HepG2 (cell line): Measurements from ENCODE around the gene C1orf116. TPM values are rescaled to one million over a fixed set of nuclear protein-coding genes. Genes with fewer than 3 reads are reported as not detected.

Source experiments
- DMAP1 ChIP-seq: IDR thresholded peaks from 2 replicates; pipeline ENCODE4 v1.6.1; 2016
- DNMT3B ChIP-seq: conservative IDR thresholded peaks from 2 replicates; pipeline ENCODE4 v1.6.1; 2016; ENCODE audit warnings: missing biosample characterization, control low read depth
- FOXO1 ChIP-seq: sonication (generic); formaldehyde crosslinking; IDR thresholded peaks from 2 replicates; pipeline ENCODE4 v1.4.0; 2020; ENCODE audit warnings: missing genetic modification reagents
- GFI1 ChIP-seq: sonication (generic); formaldehyde crosslinking; IDR thresholded peaks from 2 replicates; pipeline ENCODE4 v1.5.0; 2020; ENCODE audit warnings: missing genetic modification reagents, mild to moderate bottlenecking, borderline replicate concordance
- HMGA1 ChIP-seq: sonication (generic); formaldehyde crosslinking; conservative IDR thresholded peaks from 2 replicates; pipeline ENCODE4 v1.4.0; 2020; ENCODE audit warnings: missing genetic modification reagents
- KLF15 ChIP-seq: sonication (generic); formaldehyde crosslinking; IDR thresholded peaks from 2 replicates; pipeline ENCODE4 v1.8.1; 2023; ENCODE audit warnings: borderline replicate concordance, mild to moderate bottlenecking, inconsistent platforms, missing genetic modification reagents, mixed read lengths
- KMT2A ChIP-seq: sonication (generic); formaldehyde crosslinking; IDR thresholded peaks from 2 replicates; pipeline ENCODE4 v1.4.0; 2020; ENCODE audit warnings: missing genetic modification reagents
- MTF2 ChIP-seq: sonication (generic); formaldehyde crosslinking; IDR thresholded peaks from 2 replicates; pipeline ENCODE4 v1.5.0; 2020; ENCODE audit warnings: missing genetic modification reagents, borderline replicate concordance
- MXI1 ChIP-seq: IDR thresholded peaks from 3 replicates; pipeline ENCODE4 v1.6.1; 2012; ENCODE audit warnings: low read depth, low read length, inconsistent platforms, borderline replicate concordance
- NFYC ChIP-seq: IDR thresholded peaks from 2 replicates; pipeline ENCODE4 v1.6.1; 2016; ENCODE audit warnings: missing genetic modification reagents, missing compliant biosample characterization
- POGZ ChIP-seq: sonication (generic); formaldehyde crosslinking; IDR thresholded peaks from 2 replicates; pipeline ENCODE4 v1.4.0; 2020; ENCODE audit warnings: mild to moderate bottlenecking, missing genetic modification reagents
- SALL2 ChIP-seq: sonication (generic); formaldehyde crosslinking; IDR thresholded peaks from 2 replicates; pipeline ENCODE4 v1.8.1; 2023; ENCODE audit warnings: mild to moderate bottlenecking, missing genetic modification reagents, inconsistent platforms
- SMAD3 ChIP-seq: sonication (generic); formaldehyde crosslinking; IDR thresholded peaks from 2 replicates; pipeline ENCODE4 v1.4.0; 2020; ENCODE audit warnings: missing genetic modification reagents
- SP2 ChIP-seq: sonication (generic); formaldehyde crosslinking; IDR thresholded peaks from 2 replicates; pipeline ENCODE4 v1.5.1; 2020; ENCODE audit warnings: mild to moderate bottlenecking, missing genetic modification reagents
- TGIF2 ChIP-seq: IDR thresholded peaks from 2 replicates; pipeline ENCODE4 v1.6.1; 2016; ENCODE audit warnings: control low read depth, missing compliant biosample characterization
- THAP11 ChIP-seq: IDR thresholded peaks from 2 replicates; pipeline ENCODE4 v1.6.1; 2016; ENCODE audit warnings: missing biosample characterization, missing genetic modification reagents
- ZFY ChIP-seq: sonication (generic); formaldehyde crosslinking; IDR thresholded peaks from 2 replicates; pipeline ENCODE4 v1.4.0; 2020; ENCODE audit warnings: missing genetic modification reagents
- ZNF101 ChIP-seq: sonication (generic); formaldehyde crosslinking; IDR thresholded peaks from 2 replicates; pipeline ENCODE4 v1.4.0; 2020; ENCODE audit warnings: mild to moderate bottlenecking, low read depth, missing genetic modification reagents, borderline replicate concordance
- ZNF136 ChIP-seq: sonication (generic); formaldehyde crosslinking; IDR thresholded peaks from 2 replicates; pipeline ENCODE4 v1.8.1; 2022; ENCODE audit warnings: low read depth, mild to moderate bottlenecking, moderate library complexity, missing genetic modification reagents
- ZNF614 ChIP-seq: IDR thresholded peaks from 2 replicates; pipeline ENCODE4 v1.6.1; 2018; ENCODE audit warnings: missing biosample characterization, missing genetic modification reagents, inconsistent platforms, borderline replicate concordance
- ZNF768 ChIP-seq: sonication (generic); formaldehyde crosslinking; IDR thresholded peaks from 2 replicates; pipeline ENCODE4 v1.4.0; 2020; ENCODE audit warnings: missing genetic modification reagents
- ZNF782 ChIP-seq: sonication (generic); formaldehyde crosslinking; IDR thresholded peaks from 2 replicates; pipeline ENCODE4 v1.4.0; 2020; ENCODE audit warnings: missing genetic modification reagents, mild to moderate bottlenecking, borderline replicate concordance
- polyA plus RNA-seq, 8 experiments: library from polyadenylated mRNA; depleted of rRNA in 3 of 8; stranded (reverse) in 7 of 8; unstranded in 1 of 8; fragments of >200 nt; fragmentation: Illumina TruSeq in 4 of 8; extraction: Trizol in 4 of 8; gene quantifications; 2 replicates each; pipeline versions ENCODE4 v1.2.1 to v1.2.3, GENCODE V29; 2011 to 2016; ENCODE audit warnings: low read depth in 4 of 8, missing spikeins in 1 of 8, mixed read lengths in 1 of 8; ENCODE audit not compliant: insufficient read depth in 1 of 8
- total RNA-seq, 5 experiments: library from RNA; depleted of rRNA; stranded (reverse); fragments of >200 nt; fragmentation: Illumina TruSeq; extraction: Trizol; gene quantifications; 2 replicates each; pipeline ENCODE4 v1.2.3, GENCODE V29; 2016; ENCODE audit warnings: low read depth in 1 of 5
- TF ChIP-seq, protein P1 (sequence below): sonication (generic); formaldehyde crosslinking; IDR thresholded peaks from 2 replicates; pipeline ENCODE4 v1.4.0; 2020; ENCODE audit warnings: missing genetic modification reagents
- TF ChIP-seq, protein P2 (sequence below): sonication (generic); formaldehyde crosslinking; IDR thresholded peaks from 2 replicates; pipeline ENCODE4 v1.5.0; 2020; ENCODE audit warnings: missing genetic modification reagents, mild to moderate bottlenecking, borderline replicate concordance
- TF ChIP-seq, protein P3 (sequence below): sonication (generic); formaldehyde crosslinking; IDR thresholded peaks from 2 replicates; pipeline ENCODE4 v1.5.1; 2020; ENCODE audit warnings: missing genetic modification reagents, mild to moderate bottlenecking, borderline replicate concordance
- TF ChIP-seq, protein P4 (sequence below): IDR thresholded peaks from 2 replicates; pipeline ENCODE4 v1.6.1; 2016; ENCODE audit warnings: mild to moderate bottlenecking

The C1orf116 gene
- total and polyA plus RNA-seq, 2 of the 13 experiments (the other 11 are each of a cell fraction or from before 2014, with no cell fraction given), result 0.51 to 0.95 TPM

DNA sequence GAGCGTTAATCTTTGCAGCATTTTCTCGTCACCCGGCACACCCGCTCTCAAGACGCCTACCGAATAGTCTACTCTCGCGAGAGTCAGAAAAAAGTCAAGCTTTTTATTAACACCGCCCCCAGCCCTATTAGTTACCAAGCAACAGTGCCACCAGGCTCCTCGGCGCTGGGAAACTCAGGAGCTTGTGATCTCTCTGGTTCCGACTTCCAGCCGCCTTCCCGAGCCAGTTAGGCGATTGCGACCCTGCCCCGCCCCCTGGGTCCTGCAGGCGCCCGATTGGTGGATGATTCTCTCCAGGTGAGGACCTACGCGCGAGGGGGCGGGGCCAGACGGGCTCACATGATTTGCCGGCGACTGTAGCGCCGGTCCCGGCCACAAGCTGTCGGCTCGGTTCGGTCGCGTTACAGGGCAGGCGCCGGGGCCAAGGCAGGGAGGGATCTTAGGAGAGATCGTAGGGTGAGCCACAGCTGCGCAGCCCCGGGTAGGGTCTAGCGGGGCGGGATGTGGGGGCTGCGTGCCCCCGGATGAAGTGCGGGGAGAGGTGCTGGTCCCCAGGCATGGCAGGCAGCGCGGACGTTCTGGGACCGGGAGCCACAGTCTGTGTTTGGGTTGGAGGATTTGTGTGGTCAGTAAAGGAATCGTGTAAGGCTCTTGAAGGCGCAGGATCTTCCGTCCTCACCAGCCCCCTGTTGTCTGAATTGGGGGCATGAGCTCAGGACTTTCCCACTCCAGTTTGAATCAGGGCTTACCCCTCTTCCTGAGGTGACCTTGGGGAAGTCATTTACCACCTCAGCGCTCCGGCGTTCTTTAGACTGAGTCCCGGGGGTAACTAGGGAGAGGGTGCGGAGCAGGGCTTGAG, 20.6 kb upstream of the C1orf116 start, which contains the start of gene PFKFB2 (continued):
- TF ChIP-seq ZNF101 (CRISPR knock-in tag), result no peak
- TF ChIP-seq SP2 (CRISPR knock-in tag), result peak; percentile 57
- TF ChIP-seq ZNF768 (CRISPR knock-in tag), result peak; percentile 34; the same call in 1 of the 2 replicates
- peak; percentile 97; the same call in 1 of the 2 replicates for TF ChIP-seq ZNF782 (CRISPR knock-in tag)
- TF ChIP-seq DMAP1 (CRISPR knock-in tag), result 0 out of 2 replicates have a peak, but pooled peaks have one; percentile 17
- TF ChIP-seq MTF2, result 0 out of 2 replicates have a peak, but pooled peaks have one; percentile 51
- peak; percentile 74 for TF ChIP-seq NFYC (CRISPR knock-in tag)
- TF ChIP-seq, protein P1, sequence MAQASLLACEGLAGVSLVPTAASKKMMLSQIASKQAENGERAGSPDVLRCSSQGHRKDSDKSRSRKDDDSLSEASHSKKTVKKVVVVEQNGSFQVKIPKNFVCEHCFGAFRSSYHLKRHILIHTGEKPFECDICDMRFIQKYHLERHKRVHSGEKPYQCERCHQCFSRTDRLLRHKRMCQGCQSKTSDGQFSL (CRISPR knock-in tag), result no peak
- peak; percentile 57 for TF ChIP-seq ZFY (CRISPR knock-in tag)
- TF ChIP-seq KMT2A, result peak; percentile 75
- no peak for TF ChIP-seq KLF15 (CRISPR knock-in tag)
- 0 out of 2 replicates have a peak, but pooled peaks have one; percentile 37 for TF ChIP-seq SALL2 (CRISPR knock-in tag)
- TF ChIP-seq, protein P2, sequence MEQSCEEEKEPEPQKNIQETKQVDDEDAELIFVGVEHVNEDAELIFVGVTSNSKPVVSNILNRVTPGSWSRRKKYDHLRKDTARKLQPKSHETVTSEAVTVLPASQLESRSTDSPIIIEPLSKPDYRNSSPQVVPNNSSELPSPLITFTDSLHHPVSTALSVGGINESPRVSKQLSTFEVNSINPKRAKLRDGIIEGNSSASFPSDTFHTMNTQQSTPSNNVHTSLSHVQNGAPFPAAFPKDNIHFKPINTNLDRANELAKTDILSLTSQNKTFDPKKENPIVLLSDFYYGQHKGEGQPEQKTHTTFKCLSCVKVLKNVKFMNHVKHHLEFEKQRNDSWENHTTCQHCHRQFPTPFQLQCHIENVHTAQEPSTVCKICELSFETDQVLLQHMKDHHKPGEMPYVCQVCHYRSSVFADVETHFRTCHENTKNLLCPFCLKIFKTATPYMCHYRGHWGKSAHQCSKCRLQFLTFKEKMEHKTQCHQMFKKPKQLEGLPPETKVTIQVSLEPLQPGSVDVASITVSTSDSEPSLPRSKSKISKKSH, result 0 out of 2 replicates have a peak, but pooled peaks have one; percentile 27
- TF ChIP-seq ZNF136 (CRISPR knock-in tag), result peak; percentile 73; the same call in 1 of the 2 replicates
- TF ChIP-seq, protein P3, sequence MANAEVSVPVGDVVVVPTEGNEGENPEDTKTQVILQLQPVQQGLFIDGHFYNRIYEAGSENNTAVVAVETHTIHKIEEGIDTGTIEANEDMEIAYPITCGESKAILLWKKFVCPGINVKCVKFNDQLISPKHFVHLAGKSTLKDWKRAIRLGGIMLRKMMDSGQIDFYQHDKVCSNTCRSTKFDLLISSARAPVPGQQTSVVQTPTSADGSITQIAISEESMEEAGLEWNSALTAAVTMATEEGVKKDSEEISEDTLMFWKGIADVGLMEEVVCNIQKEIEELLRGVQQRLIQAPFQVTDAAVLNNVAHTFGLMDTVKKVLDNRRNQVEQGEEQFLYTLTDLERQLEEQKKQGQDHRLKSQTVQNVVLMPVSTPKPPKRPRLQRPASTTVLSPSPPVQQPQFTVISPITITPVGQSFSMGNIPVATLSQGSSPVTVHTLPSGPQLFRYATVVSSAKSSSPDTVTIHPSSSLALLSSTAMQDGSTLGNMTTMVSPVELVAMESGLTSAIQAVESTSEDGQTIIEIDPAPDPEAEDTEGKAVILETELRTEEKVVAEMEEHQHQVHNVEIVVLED (CRISPR knock-in tag), result peak; percentile 68; the same call in 1 of the 2 replicates
- peak; percentile 75 for TF ChIP-seq THAP11 (CRISPR knock-in tag)
- TF ChIP-seq FOXO1 (CRISPR knock-in tag), result 0 out of 2 replicates have a peak, but pooled peaks have one; percentile 31
- 0 out of 2 replicates have a peak, but pooled peaks have one; percentile 16 for TF ChIP-seq GFI1 (CRISPR knock-in tag)
- TF ChIP-seq ZNF614 (CRISPR knock-in tag), result peak; percentile 54
- TF ChIP-seq POGZ (CRISPR knock-in tag), result peak; percentile 84; the same call in 1 of the 2 replicates
- TF ChIP-seq TGIF2, result peak; percentile 15; the same call in 1 of the 2 replicates
- TF ChIP-seq SMAD3, result peak; percentile 30; the same call in 1 of the 2 replicates
- TF ChIP-seq HMGA1 (CRISPR knock-in tag), result no peak
- TF ChIP-seq MXI1, result peak; percentile 80; the same call in 1 of the 3 replicates
- TF ChIP-seq, protein P4, sequence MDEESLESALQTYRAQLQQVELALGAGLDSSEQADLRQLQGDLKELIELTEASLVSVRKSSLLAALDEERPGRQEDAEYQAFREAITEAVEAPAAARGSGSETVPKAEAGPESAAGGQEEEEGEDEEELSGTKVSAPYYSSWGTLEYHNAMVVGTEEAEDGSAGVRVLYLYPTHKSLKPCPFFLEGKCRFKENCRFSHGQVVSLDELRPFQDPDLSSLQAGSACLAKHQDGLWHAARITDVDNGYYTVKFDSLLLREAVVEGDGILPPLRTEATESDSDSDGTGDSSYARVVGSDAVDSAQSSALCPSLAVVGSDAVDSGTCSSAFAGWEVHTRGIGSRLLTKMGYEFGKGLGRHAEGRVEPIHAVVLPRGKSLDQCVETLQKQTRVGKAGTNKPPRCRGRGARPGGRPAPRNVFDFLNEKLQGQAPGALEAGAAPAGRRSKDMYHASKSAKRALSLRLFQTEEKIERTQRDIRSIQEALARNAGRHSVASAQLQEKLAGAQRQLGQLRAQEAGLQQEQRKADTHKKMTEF (CRISPR knock-in tag), result peak; percentile 76
- TF ChIP-seq DNMT3B (CRISPR knock-in tag), result no peak
